Measurements from ENCODE around the gene RSPO1.

The RSPO1 gene

DNA sequence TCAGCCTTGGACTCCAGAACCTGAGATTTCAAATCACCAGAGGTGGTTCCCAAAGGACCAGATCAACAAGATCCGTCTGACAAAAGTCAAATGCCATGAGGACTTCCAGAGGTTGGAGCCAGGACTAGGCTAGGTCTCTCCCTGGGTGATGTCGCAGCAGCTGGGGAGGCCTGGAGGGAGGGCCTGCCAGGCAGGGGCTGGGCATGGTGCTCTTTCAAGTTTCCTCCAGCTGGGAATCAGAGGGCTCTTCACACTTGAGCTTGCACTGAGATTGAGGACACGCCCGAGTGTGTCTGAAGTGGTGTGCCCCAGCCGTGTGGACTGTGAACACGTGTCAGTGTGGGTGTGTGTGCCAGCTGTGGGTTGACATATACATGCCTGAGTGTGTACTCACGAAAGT, 21.3 kb upstream of the RSPO1 start:
- no peak for DNase-seq

DNA sequence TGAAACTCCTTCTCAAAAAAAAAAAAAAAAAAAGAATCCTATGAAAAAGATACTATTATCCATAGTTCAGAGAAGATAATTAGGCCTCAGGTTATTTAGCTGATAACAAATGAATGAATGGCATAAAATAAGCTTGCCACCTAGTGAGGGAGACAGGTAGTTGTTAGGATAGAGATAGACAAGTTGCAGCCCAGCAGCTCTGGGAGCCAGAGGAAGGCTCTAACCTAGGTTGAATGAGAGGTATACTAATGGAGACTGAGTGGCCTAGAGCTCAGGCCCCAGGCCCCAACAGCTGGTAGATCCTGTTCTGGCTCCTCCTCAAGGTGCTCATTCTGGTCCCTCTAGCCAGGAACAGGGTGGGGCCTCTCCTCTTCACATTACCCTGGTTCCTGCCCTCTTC, 20.6 kb upstream of the RSPO1 start:
- DNase-seq: no peak

DNA sequence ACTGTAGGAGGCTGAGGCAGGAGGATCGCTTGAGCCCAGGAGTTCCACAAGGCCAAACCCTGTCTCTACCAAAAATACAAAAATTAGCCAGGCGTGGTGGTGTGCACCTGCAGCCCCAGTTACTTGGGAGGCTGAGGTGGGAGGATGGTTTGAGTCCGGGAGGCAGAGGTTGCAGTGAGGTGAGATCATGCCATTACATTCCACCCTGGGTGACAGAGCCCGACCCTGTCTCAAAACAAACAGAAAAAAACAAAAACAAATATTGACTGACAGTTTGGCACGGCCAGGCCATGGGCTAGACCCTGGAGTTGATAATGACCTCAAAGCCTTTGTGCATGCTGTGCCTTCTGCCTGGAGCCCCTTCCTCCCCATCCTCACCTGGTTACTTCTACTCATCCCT, 19.2 kb upstream of the RSPO1 start:
- no peak for DNase-seq

GRCh38 chr1:37652976-37653375, 18.3 kb upstream of the RSPO1 start:
- no peak for DNase-seq

DNA sequence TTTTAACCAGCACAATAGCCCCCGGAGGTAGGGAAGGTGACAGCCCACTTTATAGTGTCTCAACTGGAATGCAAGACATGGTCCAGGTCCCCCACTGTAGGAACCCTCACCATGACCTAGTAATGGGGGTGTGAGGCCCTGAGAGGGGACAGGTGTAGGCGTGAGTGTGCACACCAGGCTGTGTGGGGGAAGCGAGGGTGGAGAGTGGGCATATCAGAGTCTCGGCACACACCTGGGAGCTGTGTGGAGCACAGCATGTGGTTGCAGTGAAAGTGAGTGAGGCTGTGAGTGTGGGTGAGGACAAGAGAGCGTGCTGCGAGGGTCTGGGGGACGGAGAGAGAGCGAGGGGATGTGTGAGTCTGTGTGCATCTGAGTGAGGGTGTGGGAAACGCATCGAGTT, 17.1 kb upstream of the RSPO1 start:
- DNase-seq: no peak

- no peak for DNase-seq
Measured at GRCh38 chr1:37650721-37651120, 16.0 kb upstream of the RSPO1 start.

DNA sequence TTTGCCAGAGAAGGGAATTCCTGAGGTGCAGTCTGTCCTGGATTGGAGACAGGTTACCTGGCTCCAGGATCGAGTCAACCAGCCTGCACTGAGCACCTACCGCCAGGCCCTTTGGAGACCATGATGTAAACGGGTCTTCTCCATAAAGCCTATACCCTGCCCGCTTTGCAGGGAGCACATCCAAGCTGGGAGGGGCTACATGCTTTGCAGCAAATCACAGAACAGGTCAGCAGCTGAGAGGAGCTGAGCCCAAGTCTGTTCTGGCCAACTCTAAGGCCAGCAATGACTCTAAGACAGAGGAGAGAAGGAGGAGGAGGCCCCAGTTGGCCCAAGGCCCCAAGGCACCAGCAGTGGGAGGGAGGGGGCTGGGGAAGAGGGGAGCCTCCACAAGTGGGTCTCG, 15.5 kb upstream of the RSPO1 start:
- no peak for DNase-seq

- DNase-seq: no peak
Measured at GRCh38 chr1:37647281-37647680, 12.6 kb upstream of the RSPO1 start.

DNA sequence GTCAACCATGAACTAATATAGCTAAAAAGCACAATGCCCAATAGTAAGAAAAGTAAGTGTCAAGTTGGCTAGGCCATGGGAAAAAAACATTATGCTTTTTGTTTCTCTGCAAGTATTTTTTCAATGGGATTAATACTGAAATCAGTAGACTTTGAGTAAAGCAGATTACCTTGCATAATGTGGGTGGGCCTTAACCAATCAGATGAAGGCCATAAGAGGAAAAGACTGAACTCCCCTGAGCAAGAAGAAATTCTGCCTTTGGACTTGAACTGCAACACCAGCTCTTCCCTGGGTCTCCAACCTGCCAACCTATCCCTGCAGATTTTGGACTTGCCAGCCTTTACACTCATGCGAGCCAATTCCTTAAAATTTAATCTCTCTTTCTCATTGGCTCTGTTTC, 6.4 kb upstream of the RSPO1 start:
- no peak for DNase-seq

DNA sequence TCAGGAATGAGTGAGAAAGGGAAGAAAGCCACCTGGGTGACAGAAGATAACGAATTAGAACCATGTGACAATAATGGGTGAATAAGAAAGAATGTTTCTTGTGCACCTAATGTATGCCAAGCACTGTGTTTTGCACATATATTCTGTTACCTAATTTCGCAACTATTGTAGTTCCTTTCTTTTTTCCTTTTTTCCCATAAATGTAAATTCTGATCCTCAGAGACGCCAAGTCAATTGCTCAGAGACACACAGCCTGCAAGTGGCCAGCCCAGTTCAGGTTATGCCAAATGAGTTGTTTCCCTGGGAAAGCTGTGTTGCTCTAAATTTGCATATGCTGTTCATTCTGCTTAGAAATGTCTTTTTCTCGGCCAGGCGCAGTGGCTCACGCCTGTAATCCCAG, 1.7 kb upstream of the RSPO1 start:
- no peak for DNase-seq

GRCh38 chr1:37634992-37635902, 555 bp upstream of the RSPO1 start:
- no peak for DNase-seq

- DNase-seq: no peak
Measured at GRCh38 chr1:37633938-37634243, 801 bp downstream of the RSPO1 start.

DNA sequence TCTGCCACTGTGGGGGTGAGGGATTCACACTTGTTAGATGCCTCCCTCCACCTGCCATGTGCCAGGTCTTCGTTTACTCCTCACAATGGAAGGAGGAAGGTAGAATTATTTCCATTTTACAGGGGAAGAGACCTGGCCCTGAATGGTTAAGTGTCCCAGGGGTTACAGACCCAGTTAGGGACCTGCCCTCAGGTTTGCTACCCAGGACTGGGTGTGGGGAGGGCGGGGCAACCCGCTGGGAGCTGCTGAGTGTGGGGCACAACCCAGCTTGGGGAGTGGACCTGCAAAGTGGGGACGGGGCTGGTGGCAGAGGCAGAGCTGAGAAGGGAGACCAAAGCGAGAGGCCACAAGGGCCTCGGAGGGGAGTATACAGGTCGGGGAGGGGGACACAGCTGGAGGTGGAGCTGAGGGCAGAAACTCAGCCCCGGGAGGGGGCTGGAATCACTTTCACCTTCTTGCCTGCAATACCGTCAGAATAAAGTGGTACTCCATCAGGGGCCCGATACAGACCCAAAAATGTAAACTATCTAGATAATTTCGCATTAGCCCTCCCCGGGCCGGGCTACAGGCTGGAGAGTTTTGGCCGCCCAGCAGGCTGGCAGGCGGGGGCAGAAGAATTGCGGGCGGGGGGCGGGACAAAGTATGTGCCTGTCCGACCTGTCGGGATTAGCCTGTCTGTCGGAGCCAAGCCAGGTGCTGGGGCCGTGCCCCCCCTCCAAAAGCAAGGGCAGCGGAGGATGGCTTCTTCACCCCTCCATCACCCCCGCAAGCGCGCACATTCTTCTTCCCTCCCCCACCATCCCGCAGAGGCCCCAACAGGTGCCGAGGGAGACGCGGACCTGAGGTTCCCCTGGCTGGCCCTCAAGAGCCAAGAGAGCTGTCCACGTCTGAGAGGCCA, 1.4 kb downstream of the RSPO1 start:
- DNase-seq: no peak

- DNase-seq: no peak
Measured at GRCh38 chr1:37631036-37631435, 3.7 kb downstream of the RSPO1 start.

DNA sequence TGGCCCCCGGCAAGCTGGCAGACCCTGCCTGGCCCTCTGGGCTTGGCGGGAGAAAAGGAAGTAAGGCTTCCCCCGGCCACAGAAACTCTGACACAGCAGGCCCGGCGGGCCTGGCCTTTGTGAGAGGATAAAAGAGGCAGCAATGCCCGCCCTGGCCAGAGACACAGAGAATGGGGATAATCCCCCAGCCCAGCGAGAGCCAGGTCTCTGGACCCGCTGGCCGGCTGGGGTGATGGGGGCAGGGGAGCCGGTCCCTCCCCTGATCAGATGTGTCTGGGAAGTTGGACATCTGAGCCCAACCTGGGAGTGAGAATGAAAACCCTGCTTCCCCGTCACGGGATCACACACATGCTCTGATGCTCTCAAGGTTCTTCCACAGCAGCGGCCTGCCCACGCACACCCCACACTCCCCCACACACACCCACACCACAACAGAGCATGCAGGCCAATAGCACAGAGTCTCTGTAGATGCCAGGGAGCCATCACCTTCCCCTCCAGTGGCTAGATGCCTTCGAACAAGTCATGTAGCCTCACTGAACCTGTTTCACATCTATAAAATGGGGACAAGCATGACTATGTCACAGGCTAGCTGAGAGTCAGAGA, 4.2 kb downstream of the RSPO1 start:
- no peak for DNase-seq

DNA sequence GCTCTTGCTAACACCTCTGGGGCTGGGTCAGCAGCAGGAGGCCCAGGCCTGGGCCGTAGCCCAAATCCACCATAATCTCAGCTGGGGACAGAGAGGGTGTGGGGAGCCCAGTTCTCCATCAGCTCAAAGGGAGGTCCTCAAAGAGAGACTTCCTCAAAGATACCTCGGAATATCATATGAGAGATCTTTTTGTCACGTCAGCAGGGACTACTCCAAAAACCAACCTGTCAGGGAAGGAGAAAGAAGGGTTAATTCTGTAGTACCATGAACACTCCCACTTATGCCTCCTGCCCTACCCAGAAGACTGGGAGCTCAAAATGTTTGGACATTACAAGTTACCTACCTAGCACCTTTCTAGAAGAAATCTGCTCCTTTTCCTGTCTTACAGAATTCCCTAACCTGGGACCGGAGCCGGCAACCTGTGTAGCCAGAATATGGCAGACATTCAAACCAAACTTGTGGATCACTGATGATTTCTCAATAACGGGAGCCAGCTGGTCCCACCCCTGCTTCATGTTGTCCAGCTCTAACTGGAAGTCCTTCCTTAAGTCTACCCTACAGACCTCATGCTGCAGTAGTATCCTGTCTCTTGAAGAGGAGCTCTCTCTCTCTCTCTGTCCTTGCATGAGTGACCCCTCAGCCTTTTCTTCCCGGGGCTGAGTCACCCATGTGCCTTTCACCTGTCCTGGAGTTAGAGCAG, 4.8 kb downstream of the RSPO1 start:
- DNase-seq: no peak

DNA sequence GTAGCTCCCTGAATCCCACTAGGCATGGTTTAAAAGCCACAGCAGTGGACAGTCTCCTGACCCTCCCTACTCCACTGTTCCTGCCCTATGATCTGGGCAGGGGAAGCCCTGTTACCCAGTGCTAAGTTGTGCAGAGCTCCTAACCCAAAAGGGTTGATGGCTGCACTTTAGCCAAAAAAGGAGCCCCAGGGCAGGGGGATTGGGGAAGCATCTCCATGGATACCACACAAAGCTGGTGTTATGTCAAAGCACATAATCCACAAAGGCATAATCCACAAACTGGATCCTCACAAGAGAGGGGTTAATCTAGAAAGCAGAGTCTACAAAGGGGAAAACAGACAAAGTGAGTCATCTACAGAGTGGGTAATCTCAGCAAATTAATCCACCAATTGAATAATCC, 5.7 kb downstream of the RSPO1 start:
- no peak for DNase-seq

DNA sequence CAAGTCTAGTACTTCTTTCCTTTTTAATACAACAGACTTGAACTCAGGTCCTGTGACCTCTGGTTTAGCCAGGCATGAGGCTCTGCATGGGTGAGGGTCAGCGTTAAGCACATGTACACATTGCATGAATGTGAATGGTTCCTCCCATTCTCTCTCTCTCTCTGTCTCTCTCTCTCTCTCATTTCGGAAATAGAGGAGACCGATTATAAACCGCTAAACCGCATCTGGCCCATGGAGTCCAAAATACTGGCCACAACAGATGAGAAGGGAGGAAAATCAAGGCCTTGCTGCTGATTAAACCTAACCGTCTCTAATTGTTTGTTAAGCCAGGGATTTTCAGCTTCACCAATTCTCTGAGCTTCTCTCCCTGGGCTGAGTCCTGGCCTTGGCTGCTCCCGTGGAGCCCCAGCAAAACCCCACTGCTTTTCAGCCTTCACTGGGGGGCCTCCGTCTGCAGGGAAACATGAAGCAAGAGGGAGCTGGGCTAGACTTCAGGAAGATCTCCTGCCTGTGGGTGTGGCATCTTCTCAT, 6.6 kb downstream of the RSPO1 start:
- no peak for DNase-seq

DNA sequence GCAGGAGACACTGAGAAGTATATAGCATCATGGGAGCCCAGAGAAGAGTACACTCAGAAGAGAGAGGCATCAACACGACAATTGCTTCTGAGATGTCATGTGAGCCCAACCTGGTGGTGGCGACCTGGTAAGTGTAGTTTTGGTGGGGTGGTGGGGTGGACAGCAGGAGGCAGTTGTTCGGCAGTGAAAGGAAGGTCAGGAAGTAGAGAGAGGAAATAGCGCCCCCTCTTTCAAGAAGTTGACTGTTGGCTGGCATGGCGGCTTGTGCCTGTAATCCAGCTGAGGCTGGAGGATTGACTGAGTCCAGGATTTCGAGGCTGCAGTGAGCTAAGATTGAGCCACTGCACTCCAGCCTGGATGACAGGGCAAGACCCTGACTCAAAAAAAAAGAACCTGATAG, 12.6 kb downstream of the RSPO1 start:
- DNase-seq: no peak

- DNase-seq: no peak
Measured at GRCh38 chr1:37621326-37621870, 13.3 kb downstream of the RSPO1 start.

DNA sequence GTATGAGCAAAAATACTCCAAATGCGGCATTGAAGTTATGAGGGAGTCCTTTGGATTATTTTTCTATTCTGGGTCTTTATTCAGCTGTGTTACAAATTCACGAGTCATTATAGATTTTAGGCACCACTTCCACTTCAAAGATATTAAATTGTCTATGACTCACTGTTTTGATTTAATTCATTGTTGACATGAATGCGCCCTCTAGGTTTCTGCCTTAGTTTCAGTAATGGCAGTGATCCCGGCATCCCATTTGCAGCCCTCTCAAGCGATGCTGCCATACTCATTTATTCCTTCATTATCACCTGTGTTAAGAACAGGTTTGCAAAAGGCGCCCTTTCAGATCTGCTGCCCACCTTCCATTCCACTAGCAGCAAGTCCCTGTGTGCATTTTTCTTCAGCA, 14.0 kb downstream of the RSPO1 start:
- DNase-seq: no peak

DNA sequence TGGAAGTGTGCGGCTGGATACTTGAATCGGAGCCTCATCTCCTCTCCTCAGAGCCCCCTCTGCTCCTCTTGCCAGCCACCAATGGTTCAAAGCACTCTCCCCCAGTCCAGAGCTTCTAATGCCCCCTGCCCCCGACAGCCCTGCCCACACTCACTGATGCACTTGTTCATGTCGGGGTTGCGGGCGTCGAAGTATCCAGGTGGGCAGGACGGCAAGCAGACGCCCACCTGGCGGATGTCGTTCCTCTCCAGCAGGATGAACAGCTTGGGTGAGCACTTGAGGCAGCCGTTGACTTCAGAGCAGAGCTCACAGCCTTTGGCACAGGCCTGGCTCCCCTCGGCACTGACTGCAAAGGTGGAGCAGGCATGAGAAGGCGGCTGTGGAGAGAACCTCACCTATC, 18.4 kb downstream of the RSPO1 start:
- DNase-seq: no peak

GRCh38 chr1:37614105-37614504, 20.6 kb downstream of the RSPO1 start:
- DNase-seq: no peak

All from cerebellar nuclear complex (tissue), 1 donor.